Effector CD8-positive, alpha-beta T cell (primary cell): ENCODE results near the gene TRIM66.

Source experiments
- DNase-seq: peaks from one replicate; lab custom pipeline; 2025; lab: John Stamatoyannopoulos, UW

Gene TRIM66

DNA sequence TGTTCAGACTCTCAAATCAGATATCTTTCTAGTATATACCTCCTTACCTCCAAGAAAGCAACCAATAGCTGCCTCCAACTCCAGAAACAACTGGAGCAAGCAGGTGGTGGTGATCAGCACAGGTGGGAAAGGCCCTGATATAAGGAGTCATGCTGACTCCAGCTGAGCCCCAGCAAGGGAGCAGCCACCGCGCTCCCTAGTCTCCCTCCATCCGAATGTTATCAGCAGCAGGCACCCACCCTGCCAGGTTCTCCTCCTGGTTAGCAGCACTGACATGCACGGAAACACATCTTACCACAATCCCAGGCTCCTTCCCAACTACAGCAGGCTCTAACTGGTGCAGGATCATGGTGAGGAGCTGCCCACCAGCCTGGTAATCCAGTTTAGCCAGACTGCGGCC lies 69.9 kb downstream of the TRIM66 start:
- no peak for DNase-seq

DNA sequence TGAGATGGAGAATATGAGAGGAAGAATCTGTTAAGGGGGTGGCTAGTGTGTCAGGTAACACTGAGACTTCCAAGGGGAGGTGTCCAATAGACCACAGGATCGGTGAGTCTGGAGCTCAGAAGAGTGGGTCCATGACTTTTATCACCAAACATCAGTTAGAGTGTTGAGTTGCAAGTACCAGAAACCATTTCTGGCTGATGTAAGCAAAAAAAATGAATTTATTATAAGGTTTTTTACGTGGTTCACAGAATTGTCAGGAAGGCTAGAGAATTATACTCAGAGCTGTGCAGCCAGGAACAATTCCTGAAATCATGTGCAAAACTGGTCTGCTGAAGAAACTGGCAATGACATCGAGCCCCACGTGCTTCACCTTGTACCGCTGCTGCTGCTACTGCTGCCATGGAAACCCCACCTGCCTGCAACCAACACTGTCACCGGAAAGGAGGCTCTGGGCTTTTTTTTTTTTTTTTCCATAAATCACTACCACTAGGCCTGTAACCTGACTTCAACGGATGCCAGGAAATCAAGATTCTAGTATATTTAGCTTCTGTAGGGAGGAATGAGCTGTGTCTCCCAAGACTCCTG lies 71.8 kb downstream of the TRIM66 start:
- no peak for DNase-seq

DNA sequence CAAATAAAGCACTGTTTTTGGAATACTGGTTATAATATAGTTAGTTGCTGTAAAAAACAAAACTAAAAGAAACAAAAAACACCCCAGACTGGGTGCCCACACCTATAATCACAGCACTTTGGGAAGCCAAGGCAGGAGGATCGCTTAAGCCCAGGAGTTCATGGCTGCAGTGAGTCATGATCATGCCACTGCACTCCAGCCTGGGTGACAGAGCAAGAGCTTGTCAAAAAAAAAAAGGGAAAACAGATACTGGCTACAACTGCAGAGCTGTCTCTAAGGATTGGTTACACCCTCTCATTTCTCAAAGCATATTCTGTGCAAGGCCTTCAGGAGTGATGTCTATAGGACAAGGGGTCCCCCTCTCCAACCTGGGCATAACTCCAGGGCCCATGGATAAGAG lies 73.8 kb downstream of the TRIM66 start:
- DNase-seq, result no peak

DNA sequence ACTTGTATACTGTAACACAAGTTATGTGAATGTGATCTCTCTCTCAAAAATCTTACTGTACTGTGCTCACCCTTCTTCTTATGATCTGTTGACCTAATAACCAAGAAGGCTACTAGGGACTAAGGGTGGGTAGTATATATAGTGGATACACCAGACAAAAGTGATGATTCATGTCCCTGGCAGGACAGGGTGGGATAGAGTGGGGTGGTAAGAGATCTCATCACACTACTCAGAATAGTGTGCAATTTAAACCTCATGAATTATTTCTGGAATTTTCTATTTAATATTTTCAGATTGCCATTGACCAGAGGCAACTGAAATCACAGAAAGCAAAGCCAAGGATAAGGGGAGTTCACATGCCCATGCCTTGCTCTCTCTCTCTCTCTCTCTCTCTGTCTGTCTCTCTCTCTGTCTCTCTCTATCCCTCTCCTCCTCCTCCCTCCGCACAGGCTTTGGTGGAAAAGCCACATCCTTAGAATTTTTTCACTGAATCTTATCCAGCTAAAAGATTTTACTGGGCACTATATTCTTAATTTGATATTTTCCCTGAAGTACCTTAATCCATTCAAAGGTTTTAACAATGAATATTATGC lies 76.4 kb downstream of the TRIM66 start:
- DNase-seq, result no peak

DNA sequence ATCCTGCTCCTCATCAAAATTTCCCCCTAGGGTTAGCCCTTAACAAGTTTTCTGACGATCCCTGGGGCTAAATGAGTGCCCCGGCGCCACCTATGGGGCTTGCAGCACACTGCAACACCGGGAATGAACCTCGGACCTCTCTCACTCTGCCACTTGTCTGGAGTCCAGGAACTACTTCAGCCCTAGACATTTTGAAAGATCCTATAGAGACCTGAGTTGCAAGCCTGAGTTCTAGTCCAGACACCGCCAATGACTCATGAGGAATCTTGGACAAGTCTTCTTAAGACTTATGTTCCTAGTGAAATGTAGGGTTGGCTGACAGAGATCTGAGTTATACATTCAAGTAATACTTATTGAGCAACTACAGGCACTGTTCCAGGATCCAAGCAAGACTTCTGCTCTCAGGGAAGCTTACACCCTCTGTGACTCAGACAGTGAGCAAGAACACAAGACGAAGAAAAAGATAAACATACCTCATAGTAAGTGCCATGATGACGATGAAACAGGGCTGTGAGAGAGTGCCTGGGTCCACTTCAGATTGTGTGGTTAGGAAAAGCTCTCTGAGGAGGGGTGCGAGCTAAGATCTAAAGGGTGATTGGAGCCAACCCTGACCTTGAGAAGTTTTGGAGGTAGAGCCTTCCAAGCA lies 78.3 kb downstream of the TRIM66 start:
- DNase-seq, result no peak

DNA sequence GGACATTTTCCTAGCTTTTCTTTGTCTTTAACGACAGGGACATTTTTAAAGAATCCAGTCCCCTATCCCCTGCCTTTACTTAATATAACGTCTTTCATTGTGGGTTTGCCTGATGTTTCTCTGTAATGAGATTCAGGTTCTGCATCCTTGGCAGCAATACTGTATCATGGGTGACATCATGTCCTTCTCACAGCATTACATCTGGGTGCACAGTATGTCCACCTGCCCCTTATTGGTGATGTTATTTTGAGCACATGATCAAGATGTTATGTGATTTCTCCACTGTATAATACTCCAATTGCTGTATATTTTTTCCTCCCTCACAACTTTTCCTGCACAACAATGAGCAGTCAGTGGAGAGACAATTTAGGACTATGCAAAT lies 78.8 kb downstream of the TRIM66 start:
- DNase-seq, result no peak

DNA sequence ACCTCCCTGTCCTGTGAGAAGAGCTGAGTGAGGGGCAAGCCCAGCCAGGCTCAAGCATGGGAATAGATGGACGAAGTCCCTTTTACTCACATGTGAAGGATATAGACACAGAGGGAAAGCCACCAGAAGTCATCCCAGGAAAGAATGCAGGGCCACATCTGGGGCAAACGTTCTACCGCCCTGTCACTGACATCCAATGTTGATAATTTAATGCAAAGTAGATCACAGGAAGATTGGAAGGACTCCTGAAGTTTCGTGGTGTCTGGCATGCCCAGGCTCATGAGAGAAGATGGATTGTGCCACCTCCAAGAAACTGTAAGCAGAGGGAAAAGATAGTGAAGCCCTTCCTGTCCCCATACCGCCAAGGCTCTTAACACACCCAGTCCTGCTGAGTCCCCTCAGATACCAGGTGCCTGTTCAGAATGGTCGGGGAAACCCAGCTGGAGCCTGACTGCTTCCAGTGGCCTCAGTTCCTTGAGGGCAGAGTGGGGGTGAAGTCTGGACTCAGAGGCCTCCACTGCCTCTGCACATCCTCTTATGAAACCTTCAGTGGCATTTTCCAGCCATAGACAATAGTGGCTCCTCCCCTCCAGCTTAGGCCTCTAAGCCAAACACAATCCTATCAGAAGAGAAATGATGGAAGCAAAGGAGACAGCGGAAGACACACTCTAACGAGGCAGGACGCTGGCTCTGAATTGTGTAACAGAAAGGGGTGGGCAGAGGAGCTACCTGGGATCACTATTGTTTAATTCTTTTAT lies 80.9 kb downstream of the TRIM66 start:
- no peak for DNase-seq

DNA sequence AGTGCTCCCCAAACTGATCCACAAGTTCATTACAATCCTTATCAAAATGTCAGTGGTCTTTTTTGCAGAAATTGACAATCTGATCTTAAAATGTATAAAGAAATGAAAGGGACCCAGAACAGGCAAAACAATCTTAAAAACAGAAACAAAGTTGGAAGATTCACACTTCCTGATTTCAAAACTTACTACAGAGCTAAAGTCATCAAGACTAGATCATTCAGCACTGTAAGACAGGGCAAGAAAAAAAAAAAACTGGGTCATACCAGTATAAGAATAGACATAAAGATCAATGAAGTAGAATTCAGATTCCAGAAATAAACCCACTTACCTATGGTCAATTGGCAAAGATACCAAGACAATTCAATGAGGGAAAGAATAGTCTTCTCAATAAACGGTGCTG lies 84.0 kb downstream of the TRIM66 start:
- DNase-seq, result no peak

DNA sequence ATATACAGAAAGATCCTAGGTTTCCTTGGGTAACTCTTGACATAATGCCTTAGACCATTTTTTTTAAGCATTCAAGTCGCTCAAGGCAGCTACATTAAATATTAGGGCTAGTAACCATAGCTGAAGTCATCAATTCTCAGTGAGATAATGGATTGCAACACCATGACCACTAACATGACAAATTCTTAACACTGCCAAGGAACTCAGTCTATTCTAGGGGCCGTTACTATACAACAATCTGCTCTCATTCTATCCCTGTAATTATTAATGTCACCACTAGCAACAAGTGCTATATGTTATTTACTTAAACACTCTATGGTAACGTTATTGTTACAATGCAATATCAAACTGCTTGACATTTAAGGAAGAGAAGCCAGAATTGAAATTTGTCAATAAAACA lies 85.3 kb downstream of the TRIM66 start:
- no peak for DNase-seq

DNA sequence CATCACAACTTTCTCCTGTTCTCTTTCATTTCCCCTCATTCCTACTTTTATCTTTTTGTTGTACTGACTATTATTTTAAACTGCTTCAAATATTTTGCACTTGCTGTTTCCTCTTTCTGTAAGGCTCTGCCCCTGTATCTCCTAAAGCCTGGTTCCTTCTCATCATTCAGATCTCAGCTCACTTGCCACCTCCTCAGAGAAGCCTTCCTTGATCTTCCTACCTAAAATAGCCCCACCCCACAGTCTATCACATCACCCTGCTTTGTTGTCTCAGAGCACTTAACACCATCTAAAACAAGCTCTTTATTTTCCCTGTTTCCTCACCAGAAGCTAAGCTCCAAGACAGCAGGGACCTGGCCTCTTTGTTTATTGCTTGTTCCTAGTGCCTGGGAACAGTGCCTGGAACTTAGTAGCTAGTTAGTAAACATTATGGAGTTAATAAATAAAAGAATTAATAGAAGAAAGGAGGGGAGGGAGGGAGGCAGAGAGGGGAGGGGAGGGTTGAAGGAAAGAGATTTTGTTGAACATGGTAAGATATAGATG lies 85.9 kb downstream of the TRIM66 start:
- no peak for DNase-seq

DNA sequence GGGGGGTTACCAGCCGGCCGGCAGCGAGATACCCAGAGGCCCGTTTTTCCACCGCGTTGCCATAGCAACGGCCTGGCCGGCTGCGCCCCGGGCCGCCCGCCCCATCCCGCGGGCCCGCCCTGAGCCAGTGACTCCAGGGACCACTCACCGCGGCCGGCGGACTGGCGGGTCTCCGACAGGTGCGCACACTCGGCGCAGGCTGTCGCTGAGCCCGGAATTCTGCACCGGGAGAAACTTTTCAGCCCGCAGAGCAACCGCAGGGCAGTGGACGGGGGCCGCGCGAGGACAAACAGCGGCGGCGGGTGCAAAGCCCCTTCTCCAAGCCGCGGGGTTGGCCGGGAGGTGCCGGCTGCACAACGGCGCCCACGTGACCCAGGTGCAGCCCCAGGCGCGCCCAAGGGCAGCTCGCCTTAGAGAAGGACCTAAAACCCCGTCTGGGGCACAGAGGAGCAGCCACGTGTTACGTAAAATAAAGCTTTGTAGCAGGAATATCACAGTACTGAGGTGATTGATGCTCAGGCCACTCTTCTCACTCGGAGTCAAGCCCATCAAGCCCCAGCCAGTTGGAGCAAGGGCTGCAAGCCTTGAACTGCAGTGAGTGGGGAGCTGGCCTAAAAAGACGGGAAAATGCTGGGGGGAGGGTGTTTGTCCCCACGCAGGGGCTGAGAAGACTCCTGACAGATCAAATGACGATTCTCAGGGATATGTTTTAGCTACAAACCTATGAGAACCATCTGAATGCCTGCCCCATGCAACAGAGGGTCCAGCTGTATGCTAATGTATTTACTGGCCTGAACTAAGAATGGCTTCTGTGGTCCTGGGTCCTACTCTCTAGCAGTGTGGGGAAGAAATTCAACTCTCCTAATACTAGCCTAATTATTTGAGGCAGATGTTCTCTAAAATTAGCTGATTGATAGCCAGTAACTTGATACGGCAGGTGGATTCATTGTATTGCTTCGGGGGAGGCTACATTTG lies 88.2 kb downstream of the TRIM66 start, which contains the start of gene STK33:
STK33 (minus strand) TSS at position 294 of the 975 bp plus-strand sequence. CDS start 119,323 bp downstream, outside the sequence.
- no peak for DNase-seq

DNA sequence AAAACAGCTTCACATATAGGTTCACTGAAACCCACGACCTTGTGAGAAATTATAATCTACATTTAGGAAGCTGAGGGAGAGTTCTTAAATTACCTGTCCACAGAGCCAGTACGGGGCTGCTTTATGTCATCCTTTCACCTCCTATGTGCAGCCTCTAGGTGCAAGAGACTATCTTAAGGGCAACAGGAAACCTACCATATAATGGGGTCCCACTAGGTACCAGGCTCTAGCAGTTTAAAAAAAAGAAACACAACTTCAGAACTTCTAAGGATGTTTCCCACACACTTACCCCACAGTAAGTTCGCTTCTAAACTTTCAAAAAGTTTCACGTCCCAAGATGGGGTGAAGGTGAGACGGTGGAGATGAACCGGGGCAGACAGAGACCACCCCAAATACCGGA lies 89.0 kb downstream of the TRIM66 start:
- DNase-seq, result no peak

DNA sequence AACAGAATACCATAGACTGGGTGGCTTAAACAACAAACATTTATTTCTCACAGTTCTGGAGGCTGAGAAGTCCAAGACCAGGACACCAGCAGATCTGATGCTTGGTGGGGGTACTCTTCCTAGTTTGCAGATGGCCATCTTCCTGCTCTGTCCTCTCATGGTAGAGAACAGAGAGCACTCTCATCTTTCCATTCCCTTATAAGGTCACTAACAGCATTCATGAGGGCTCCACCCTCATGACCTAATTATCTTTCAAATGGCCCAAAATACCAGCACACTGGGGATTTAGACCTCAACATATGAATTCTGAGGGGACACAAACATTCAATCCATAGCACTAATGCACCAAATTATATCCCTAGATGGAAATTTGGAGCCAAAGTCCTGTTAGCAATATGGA lies 94.5 kb downstream of the TRIM66 start:
- no peak for DNase-seq

DNA sequence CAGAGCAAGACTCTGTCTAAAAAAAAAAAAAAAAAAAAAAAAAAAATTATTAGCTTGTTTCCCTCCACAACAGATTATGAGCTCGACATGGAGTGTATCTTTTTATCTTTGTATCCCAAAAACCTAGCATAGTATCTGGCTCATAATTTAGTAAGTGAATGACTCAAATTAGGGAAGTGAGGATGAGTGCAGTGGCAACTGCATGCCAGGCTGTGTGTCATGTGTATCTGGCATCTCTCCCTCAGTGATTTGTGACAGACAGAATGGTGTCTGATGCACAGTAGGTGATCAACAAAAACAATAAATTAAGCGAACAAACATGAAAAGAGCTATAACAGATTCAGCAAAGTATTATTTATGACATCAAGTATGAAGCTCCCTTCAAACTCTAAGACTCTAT lies 95.7 kb downstream of the TRIM66 start:
- no peak for DNase-seq

DNA sequence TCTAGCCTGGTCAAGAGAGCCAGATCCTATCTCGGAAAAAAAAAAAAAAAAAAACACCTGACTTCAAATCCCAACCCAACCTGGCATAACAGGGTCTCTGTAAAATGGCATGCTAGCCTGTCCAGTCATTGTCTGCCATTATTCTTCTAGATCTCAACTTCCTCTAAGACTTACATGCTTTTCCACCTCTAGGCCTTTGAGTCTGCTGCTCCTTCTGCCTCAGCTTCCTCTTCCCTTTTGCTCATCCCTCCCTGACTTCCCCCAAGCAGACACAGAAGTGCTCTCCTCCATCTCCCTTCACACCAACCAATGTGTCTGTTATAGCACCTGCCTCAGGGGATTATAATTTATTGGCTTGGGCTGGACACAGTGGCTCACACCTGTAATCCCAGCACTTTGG lies 96.3 kb downstream of the TRIM66 start:
- no peak for DNase-seq

DNA sequence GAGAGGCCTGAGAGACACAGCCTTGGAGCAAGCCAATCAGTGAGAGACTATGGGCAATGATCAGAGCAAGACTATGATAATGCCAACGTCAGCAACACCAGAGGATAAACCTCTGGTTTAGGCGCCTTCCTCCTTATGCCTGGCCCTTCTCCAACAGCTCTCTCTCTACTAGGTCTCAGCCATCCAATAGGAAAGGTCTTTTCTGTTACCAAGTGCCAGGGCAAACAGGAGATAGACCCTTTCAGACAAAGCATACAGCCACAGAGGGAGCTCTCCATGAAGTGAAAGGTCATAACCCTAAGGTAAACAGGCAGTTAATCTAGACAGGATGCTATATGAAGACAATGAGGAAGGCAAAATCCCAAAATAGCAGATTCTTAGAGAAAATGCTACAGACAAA lies 98.0 kb downstream of the TRIM66 start:
- no peak for DNase-seq

DNA sequence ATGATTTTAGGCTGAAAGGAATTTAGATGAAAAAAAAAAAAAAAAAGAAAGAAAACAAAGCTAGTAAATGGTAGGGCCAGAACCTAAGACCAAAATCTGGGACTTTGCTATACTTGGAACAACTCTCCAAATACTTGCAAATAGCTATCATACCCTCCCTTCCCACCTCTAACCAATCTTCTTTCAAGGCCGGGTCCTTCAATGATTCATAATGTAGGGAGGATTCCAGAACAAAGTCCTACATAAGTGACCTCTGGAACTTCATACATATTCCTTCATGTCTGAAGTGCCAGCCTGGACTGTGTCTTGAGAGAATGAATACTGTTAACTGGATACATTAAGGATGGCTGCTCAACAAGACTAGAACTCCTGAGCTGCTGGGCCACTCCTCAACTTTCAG lies 98.4 kb downstream of the TRIM66 start:
- no peak for DNase-seq

DNA sequence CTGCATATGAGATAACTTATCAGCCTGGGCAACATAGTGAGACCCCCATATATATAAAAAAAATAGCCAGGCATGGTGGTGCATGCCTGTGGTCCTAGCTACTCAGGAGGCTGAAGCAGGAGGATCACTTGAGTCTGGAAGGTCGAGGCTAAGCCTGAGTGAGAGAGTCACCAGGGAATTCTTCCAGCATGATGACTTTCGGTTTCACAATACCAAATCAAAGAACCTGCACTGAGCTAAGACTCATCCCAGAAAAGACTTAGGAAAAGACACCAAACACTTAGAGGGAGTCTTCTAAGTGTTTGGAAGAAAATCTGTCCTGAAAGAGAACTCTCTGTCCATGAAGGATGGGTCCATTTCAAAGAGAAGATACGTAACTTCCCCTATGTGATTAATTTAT lies 101.2 kb downstream of the TRIM66 start:
- DNase-seq, result no peak

DNA sequence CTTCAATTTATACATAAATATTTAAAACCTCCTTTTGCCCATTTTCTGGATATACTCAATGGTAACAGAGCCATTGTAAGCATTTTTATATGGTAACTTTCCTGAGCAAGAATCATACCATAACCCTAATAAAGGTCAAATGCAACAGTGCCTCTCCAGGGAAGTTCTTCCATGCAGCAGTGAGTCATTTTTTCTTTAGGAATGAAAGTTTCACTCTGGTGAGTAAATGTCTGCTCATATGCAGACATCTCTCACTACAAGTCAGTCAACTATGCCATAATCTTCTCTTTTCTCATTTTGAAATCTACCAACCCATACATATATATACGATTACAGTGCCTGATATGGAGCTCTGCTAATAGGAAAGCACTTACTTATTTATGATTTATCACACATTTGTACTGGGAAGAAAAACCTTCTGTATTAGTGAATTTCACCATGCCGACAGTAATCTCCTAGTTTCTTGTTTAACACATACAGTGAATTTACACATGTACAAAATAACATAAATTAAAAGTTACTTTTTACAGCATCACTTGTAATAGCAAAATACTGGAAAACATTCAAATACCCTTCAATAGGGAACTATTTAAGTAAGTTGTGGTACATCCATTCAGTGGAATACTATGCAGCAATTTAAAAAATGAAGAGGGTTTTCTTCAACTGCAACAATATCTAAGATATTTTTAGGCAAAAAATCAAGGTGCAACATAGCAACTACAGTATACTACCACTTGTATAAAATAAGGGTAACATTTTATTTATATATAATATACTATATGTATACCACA lies 104.5 kb downstream of the TRIM66 start:
- DNase-seq, result no peak

DNA sequence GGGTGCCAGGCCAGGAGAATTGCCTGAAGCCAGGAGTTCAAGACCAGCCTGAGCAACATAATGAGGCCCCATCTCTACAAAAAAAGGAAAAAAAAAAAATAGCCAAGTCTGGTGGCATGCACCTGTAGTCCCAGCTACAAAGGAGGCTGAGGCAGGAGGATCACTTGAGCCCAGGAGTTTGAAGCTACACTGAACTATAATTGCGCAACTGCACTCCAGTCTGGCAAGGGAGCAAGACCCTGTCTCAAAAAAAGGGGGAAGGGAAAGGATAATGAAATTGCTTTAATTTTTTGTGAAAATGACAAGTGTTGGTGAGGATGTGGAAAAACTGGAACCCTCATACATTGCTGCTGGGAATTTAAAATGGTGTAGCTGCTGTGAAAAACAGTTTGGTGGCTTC lies 107.7 kb downstream of the TRIM66 start:
- no peak for DNase-seq

DNA sequence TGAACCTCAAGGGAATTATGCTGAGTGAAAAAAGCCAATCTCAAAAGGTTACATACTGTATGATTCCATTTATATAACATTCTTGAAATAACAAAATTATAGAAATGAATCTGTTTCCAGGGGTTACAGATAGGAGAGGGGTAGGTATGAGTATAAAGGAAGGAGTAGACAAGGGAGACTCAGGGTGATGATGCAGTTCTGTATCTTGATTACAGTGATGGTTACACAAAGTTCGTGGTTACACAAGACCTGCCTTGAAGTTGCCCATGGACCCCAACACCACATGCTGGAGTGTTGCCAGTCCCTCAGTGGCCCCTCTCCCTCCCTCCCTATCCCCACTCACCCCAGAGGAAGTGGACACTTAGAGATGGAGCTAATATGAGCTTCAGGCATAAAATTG lies 108.7 kb downstream of the TRIM66 start:
- no peak for DNase-seq
